ENCODE results near the gene TMEM151B.
"Not testable (repeated sequence)": the region's sequence is repeated elsewhere in the genome, so short reads cannot be mapped to it uniquely, and the experiment has no call there.

The TMEM151B gene

DNA sequence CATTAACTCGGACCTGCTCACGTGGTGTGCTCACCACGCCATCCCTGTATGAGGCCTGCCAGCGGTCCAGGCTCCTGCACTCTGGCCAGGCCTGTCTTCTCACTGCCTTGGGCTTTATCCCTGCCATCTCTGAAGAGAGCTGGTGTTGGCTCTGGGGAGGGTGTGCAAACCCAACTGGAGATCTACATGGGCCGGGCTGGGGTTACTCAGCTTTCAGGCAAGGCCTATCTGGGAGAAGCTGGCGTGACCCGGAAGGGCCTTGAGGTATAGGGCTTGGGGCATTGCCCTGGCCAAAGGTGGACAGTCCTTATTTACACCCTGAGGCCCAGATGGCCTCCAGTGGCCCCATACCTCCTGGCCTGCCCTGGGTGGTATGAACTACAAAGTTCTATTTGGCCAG, 41.8 kb upstream of the TMEM151B start:
- TF ChIP-seq ZFX (IDR thresholded peaks at IDR 0.05): no peak
- TF ChIP-seq, protein P1, sequence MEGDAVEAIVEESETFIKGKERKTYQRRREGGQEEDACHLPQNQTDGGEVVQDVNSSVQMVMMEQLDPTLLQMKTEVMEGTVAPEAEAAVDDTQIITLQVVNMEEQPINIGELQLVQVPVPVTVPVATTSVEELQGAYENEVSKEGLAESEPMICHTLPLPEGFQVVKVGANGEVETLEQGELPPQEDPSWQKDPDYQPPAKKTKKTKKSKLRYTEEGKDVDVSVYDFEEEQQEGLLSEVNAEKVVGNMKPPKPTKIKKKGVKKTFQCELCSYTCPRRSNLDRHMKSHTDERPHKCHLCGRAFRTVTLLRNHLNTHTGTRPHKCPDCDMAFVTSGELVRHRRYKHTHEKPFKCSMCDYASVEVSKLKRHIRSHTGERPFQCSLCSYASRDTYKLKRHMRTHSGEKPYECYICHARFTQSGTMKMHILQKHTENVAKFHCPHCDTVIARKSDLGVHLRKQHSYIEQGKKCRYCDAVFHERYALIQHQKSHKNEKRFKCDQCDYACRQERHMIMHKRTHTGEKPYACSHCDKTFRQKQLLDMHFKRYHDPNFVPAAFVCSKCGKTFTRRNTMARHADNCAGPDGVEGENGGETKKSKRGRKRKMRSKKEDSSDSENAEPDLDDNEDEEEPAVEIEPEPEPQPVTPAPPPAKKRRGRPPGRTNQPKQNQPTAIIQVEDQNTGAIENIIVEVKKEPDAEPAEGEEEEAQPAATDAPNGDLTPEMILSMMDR (conservative IDR thresholded peaks at IDR 0.05): no peak
- H3K27ac ChIP-seq: no peak overlapping the region

DNA sequence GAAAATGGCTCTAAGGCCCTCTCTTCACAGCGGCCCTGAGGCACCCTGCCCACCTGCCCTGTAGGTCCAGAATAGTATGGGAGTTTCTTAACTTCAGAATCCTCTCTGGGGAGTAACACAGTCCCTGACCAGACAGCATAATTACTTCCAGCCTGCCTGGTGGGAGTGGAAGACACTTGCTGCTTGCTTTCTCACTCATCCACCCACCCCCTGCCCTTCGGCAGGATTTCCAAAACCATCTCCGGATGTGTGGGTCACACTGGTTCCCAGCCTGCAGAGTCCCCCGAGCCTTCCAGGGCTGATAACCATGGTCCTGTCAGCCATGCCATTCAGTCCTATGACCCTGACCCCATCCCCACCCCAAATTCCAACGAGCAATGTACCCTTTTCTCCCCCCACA, 41.4 kb upstream of the TMEM151B start:
- no peak for TF ChIP-seq ZFX (IDR thresholded peaks at IDR 0.05)
- TF ChIP-seq, protein P1 (conservative IDR thresholded peaks at IDR 0.05): no peak
- H3K27ac ChIP-seq: no peak overlapping the region

DNA sequence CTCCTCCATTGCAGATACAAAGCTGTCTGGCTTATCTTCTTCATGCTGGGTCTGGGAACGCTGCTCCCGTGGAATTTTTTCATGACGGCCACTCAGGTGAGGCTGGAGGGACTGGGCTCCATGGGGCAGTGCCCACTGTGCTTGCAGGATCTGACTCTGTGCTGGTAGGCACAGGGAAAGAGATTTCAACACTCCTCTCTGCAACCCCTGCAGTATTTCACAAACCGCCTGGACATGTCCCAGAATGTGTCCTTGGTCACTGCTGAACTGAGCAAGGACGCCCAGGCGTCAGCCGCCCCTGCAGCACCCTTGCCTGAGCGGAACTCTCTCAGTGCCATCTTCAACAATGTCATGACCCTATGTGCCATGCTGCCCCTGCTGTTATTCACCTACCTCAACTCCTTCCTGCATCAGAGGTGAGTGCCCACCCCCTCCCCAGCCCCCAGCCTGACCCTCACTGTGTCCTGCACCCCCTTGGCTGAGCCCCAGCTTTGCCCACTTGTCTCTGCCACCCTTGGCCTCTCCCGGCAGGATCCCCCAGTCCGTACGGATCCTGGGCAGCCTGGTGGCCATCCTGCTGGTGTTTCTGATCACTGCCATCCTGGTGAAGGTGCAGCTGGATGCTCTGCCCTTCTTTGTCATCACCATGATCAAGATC, 40.7 kb upstream of the TMEM151B start:
- H3K27ac ChIP-seq: no peak overlapping the region
- no peak for TF ChIP-seq ZFX (IDR thresholded peaks at IDR 0.05)
- TF ChIP-seq, protein P1 (conservative IDR thresholded peaks at IDR 0.05): no peak

DNA sequence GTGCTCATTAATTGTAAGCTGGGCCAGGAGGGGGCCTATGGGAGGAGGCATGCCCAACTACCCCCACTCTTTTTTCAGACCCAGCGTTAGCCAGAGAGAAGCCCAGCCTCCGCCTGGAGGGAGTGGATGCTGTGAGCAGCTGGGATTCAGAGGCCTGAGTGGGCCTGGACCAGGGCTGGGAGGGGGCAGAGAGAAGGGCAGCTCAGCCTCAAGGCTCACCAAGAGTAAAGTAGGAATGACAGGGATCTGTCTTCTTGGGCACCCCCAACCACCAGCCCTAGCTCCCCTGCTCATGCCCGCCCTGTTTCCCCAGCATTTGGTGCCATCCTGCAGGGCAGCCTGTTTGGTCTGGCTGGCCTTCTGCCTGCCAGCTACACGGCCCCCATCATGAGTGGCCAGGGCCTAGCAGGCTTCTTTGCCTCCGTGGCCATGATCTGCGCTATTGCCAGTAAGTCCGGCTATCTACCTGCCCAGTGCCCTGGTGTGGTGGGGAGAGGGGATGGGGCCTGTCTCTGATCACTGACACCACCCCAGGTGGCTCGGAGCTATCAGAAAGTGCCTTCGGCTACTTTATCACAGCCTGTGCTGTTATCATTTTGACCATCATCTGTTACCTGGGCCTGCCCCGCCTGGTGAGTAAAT, 40.1 kb upstream of the TMEM151B start:
- no peak overlapping the region for H3K27ac ChIP-seq
- no peak for TF ChIP-seq ZFX (IDR thresholded peaks at IDR 0.05)
- TF ChIP-seq, protein P1 (conservative IDR thresholded peaks at IDR 0.05): no peak

DNA sequence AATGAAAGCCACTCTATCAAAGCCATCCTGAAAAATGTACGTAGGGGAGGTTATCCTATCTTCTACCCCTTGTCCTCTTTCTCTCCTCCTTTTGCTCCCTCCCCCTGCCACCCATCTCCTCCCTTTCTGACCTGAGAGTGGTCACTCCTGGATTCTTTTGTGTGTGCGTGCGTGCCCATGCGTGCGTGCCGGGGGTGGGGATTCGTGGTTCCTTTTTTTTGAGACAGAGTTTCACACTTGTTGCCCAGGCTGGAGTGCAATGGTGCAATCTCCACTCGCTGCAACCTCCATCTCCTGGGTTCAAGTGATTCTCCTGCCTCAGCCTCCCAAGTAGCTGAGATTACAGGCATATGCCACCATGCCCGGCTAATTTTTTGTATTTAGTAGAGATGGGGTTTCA, 38.8 kb upstream of the TMEM151B start:
- not testable (repeated sequence) for H3K27ac ChIP-seq

DNA sequence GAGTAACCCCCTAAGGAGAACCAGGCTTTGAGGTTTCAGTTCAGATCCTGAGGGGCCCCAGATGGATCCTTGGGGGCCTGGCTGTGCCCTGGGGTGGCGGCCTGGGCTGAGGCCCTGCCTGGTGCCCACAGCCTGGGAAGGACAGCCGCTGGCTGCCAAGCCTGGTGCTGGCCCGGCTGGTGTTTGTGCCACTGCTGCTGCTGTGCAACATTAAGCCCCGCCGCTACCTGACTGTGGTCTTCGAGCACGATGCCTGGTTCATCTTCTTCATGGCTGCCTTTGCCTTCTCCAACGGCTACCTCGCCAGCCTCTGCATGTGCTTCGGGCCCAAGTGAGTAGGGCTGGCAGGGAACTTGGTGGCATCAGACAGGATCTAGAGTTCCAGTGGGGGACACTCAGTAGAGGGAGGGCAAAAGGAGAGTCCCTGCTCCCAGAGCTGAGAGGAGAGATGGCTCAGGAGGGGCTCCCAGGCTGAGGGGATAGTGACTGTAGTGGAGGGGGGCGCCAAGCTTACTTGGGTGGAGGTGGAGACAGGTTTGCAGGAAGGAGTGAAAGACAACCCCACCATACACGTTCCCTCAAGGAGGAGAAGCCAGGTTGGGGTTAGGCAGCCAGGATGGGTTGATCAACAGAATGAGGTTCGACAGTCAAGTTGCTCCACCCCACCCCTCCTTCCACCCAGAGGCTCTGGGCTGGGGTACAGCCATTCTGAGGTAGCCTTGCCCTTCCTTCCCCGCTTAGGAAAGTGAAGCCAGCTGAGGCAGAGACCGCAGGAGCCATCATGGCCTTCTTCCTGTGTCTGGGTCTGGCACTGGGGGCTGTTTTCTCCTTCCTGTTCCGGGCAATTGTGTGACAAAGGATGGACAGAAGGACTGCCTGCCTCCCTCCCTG, 37.3 kb upstream of the TMEM151B start:
- H3K27ac ChIP-seq: peak overlapping the region; percentile 14; the same call in 1 of the 2 replicates

DNA sequence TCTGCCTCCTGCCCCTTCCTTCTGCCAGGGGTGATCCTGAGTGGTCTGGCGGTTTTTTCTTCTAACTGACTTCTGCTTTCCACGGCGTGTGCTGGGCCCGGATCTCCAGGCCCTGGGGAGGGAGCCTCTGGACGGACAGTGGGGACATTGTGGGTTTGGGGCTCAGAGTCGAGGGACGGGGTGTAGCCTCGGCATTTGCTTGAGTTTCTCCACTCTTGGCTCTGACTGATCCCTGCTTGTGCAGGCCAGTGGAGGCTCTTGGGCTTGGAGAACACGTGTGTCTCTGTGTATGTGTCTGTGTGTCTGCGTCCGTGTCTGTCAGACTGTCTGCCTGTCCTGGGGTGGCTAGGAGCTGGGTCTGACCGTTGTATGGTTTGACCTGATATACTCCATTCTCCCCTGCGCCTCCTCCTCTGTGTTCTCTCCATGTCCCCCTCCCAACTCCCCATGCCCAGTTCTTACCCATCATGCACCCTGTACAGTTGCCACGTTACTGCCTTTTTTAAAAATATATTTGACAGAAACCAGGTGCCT, 36.6 kb upstream of the TMEM151B start:
- TF ChIP-seq, protein P1 (conservative IDR thresholded peaks at IDR 0.05): no peak
- TF ChIP-seq ZFX (IDR thresholded peaks at IDR 0.05): no peak
- peak overlapping the region; percentile 14; the same call in 1 of the 2 replicates for H3K27ac ChIP-seq

More for the DNA sequence above, 37.3 kb upstream of the TMEM151B start:
- TF ChIP-seq, protein P1 (conservative IDR thresholded peaks at IDR 0.05): no peak
- TF ChIP-seq ZFX (IDR thresholded peaks at IDR 0.05): no peak
